Measurements from ENCODE around the gene CEP131.

CEP131 gene

GRCh38 chr17:81223762-81224130 lies 981 bp upstream of the CEP131 start:
- no peak for DNase-seq (ENCODE audit: low read depth)

- no peak for DNase-seq (ENCODE audit: low read depth)
These were observed 202 bp downstream of the CEP131 start for GRCh38 chr17:81222620-81222905.

- DNase-seq (ENCODE audit: low read depth), result no peak
These were observed 734 bp downstream of the CEP131 start for GRCh38 chr17:81221842-81222619.

- no peak for DNase-seq (ENCODE audit: low read depth)
These were observed 1.4 kb downstream of the CEP131 start for GRCh38 chr17:81221371-81221841.

GRCh38 chr17:81219476-81220180 lies 3.1 kb downstream of the CEP131 start:
- no peak for DNase-seq (ENCODE audit: low read depth)

GRCh38 chr17:81218991-81219390 lies 3.8 kb downstream of the CEP131 start:
- DNase-seq (ENCODE audit: low read depth), result no peak

DNA sequence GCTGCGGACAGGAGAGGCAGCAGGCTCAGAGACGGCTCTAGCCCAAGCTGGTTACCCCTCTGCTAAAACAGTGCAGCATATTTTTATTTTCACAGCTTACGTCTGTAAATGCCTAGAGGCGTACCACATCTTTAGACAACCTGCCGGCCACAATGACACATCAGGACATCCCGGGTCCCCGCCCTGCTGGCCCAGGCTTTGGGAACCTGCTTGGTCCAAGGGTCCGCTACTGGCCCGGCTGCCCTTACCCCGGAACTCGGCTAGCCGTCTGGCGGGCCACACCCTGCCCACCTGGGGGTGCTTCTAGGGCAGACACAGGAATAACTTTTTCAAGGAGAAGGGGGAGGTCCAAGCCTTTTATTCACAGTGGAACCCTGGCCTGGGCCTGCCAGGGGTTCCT lies 4.3 kb downstream of the CEP131 start:
- DNase-seq (ENCODE audit: low read depth), result no peak

DNA sequence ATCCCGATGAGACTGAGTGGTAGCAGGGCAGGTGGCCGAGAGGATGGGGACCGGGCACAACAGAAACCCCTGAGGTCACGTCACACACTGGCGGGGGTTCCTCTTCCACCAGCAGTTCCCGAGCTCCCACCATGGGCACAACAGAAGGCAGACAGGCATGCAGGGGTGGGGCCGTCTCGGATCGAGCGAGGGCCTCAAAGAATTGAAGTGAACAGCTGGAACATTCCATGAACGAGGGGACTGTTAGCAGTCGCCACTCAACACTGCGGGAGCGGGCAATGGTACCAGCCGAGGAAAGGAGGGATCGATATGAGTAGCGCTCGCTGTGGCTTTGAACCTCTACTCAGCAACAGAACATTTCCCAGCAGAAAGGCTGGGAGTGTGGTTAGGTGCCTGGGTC lies 5.3 kb downstream of the CEP131 start:
- DNase-seq (ENCODE audit: low read depth), result no peak

GRCh38 chr17:81213978-81214377 lies 8.8 kb downstream of the CEP131 start:
- DNase-seq (ENCODE audit: low read depth), result no peak

- no peak for DNase-seq (ENCODE audit: low read depth)
These were observed 10.4 kb downstream of the CEP131 start for GRCh38 chr17:81212365-81212764.

- DNase-seq (ENCODE audit: low read depth), result no peak
These were observed 11.9 kb downstream of the CEP131 start for GRCh38 chr17:81210868-81211267.

DNA sequence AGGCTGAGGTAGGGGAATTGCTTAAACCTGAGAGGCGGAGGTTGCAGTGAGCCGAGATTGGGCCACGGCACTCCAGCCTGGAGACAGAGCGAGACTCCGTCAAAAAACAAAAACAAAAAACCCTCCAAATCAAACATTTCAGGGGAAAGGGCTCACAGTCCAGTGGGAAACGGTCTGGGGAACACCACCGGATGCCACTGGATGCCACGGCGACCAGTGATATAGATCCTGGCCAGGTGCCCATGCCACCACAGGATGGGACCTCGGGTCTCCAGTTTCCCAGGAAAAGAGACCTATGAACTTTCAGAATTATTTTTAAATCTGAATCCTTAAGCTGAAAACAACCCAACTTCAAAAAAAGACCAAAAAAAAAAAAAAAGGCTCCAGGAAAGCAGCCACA lies 12.3 kb downstream of the CEP131 start:
- DNase-seq (ENCODE audit: low read depth), result no peak

GRCh38 chr17:81209141-81209540 lies 13.6 kb downstream of the CEP131 start:
- DNase-seq (ENCODE audit: low read depth), result no peak

DNA sequence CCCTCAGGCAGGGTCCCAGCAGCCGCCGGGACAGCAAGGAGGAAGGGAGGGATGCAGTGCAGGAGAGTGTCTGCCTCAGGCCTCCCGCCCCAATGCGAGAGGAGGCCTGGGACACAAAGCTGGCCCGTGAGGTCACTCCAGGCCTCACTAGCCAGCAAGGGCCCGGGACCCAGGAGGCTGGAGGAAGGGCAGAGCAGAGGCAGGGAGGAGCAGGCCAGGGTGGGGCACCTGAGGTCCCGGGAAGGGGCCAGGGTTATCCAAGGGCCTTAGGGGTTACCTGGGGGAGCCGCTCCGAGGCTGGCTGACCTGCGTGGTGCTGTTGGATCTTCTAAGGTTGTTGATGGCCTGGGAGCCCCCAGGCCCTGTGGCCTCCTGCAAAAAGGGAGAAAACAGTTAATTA lies 14.1 kb downstream of the CEP131 start:
- no peak for DNase-seq (ENCODE audit: low read depth)

- no peak for DNase-seq (ENCODE audit: low read depth)
These were observed 14.9 kb downstream of the CEP131 start for GRCh38 chr17:81207610-81208581.

- no peak for DNase-seq (ENCODE audit: low read depth)
These were observed 16.1 kb downstream of the CEP131 start for GRCh38 chr17:81206657-81207056.

DNA sequence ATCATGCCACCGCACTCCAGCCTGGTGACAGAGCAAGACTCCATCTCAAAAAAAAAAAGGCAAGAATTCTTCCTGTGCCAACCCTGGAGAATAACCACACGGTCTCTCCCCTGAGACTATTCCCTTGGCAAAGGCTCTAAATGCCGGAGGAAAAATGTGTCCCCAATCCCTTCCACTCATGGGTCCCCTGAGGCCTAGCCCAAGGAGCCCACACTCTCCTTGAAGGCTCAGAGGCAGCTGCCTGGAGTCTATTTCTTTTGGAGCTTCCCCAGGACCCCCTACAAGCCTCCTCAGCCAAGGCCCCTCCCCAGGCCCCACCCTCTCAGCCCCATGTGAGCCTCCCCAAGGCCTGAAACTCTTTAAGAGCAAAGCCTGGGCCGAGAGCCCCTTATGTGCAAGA lies 16.6 kb downstream of the CEP131 start:
- no peak for DNase-seq (ENCODE audit: low read depth)

DNA sequence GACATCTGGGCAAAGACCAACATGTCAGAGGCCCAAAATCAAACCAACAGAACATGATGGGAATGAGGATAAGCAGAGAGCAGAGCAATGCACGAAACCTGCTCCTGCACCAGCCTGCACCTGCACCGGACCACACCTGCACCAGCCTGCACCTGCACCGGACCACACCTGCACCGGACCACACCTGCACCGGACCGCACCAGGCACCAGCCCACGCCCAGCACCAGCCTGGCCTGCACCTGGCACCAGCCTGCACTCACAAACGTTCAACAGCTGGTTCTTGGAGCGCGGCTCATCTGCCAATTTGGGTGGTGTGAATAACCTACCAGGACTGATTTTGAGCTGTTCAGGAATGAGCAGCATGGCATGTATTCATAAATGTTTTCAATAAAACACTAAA lies 18.2 kb downstream of the CEP131 start:
- DNase-seq (ENCODE audit: low read depth), result no peak

- no peak for DNase-seq (ENCODE audit: low read depth)
These were observed 19.6 kb downstream of the CEP131 start for GRCh38 chr17:81203136-81203535.

DNA sequence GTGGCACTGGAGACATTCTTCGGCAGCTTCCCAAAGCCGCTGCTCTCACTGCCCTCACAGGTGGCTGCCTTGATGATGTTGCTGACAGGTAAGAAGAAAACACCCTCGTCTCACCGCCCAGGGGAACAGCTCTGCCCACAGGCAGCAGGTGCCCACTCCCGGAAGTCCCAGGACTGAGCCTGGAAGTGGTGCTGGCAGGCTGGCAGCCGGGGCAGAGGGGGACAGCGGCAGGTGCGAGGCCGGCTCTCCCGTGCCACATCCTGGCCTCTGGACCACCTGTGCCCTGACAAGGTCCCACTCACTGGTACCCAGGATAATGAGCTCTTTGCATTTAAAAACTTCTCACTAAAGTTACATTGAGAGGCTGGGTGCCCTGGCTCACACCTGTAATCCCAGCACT lies 20.4 kb downstream of the CEP131 start:
- no peak for DNase-seq (ENCODE audit: low read depth)

DNA sequence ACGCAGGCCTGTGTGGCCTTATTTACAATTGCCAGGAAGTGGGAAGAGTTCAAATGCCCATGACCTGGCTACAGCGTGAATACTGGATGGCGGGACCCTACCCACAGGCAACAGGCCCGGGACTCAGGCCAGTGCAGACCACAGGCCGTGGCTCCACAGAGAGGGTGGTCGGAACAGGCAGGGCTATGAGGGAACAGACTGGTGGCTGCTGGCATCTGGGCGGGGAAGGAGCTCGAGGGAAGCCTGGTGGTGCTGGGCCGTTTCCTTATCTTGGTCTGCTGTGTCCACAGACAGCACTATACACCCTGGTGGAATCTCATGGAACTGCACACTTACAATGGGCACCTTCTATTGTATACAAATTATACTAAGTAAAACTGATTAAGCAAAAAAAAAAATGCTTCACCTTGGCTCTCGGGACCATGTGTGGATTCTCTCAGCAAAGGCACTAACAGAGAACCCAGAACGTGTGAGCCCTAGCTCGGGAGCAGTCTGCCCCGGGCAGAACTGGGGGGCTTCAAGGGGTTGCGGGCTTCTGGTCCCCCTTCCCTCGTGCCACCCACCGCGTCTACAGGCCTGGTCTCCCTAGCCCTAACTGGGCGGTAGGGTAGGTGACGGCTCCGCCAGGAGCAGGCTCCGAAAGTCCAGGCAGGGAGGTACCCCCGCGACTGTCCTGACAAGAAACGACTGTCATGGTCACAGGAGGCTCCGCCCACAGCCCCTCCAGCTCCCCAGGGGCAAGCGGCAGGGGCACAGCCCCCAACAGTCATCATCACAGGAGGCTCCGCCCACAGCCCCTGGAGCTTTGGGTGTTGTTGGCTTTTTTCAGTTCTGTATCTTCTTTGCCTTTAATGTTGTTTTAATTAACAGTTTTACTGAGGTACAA lies 21.8 kb downstream of the CEP131 start:
- DNase-seq (ENCODE audit: low read depth), result no peak

DNA sequence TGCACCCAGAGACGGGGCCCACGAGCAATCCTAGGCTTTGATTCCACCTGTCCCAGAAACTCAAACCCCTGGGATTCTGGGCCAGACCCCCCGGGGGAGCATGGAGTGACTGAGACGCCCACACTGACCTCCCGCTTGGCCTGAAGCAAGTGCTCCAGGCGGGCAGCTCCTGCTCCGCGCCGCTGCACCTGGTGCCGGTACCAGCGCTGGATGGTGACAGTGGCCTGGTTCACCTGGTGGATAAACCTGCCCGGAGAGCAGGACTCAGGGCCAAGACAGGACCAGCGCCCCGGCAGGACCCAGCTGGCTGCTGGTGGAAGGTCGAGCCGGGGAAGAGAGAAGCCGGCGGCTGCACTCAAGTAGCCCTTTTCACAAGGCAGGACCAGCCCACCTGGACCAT lies 22.6 kb downstream of the CEP131 start:
- DNase-seq (ENCODE audit: low read depth), result no peak
